Thyroid gland (tissue), 4 donors: ENCODE data around the gene COL10A1.

Experiments
- CTCF ChIP-seq, 6 experiments: fragments of 200-600 bp in 3 of 6; fragments of 450-650 bp in 3 of 6; sonication (generic) in 3 of 6; IDR thresholded peaks; one replicate each; pipeline ENCODE4 v1.5.1; 2016 to 2019; ENCODE audit warnings: antibody characterized with exemption in 6 of 6, mild to moderate bottlenecking in 2 of 6, inconsistent platforms in 1 of 6, moderate library complexity in 1 of 6
- POLR2A ChIP-seq, 2 donors: fragments of 450-650 bp; IDR thresholded peaks; one replicate each; pipeline ENCODE4 v1.6.1; 2017; ENCODE audit warnings: antibody characterized with exemption in 2 of 2, mild to moderate bottlenecking in 2 of 2, moderate library complexity in 1 of 2

DNA sequence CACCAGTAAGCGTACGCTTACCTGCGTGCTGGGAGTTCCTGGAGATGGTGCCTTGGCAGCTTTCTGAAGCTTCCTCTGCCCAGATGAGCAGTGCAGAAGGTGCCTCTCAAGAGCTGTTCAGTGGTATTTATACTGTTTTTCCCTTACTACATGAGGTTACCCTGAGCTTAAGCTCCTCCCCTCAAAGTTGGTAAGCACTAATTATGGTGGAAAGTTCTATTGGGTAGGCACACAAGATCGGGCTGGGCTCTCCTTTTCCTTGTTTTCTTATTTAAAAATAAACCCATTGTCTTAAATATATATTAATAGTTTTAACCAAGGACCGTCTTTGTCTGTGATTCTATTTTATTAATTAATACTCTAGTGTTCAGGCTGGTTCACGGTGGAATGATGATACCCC lies at the start of gene COL10A1:
- TF ChIP-seq CTCF (IDR thresholded peaks at IDR 0.05) (no peak), POLR2A (IDR thresholded peaks at IDR 0.05) (no peak)
